IMR-90 (cell line): ENCODE measurements around the gene PLXNC1. TPM values are rescaled to one million over a fixed set of nuclear protein-coding genes. Genes with fewer than 3 reads are reported as not detected.
A peak's percentile ranks its signal among the peaks of the same experiment; 100 is the strongest.

Source experiments
- CEBPB ChIP-seq: IDR thresholded peaks from 2 replicates; pipeline ENCODE4 v1.6.1; 2012; ENCODE audit warnings: low read depth, low read length, improper control_type of control experiment
- MAZ ChIP-seq: IDR thresholded peaks from 2 replicates; pipeline ENCODE4 v1.6.1; 2012; ENCODE audit warnings: low read depth, mild to moderate bottlenecking, low read length, improper control_type of control experiment, moderate library complexity, borderline replicate concordance
- RAD21 ChIP-seq: IDR thresholded peaks from 2 replicates; pipeline ENCODE4 v1.6.1; 2012; ENCODE audit warnings: low read length, improper control_type of control experiment
- polyA plus RNA-seq, 3 experiments: library from polyadenylated mRNA; depleted of rRNA; stranded (reverse); fragments of >200 nt; gene quantifications; 2 replicates each; pipeline ENCODE4 v1.2.3, GENCODE V29; 2012; ENCODE audit warnings: low replicate concordance in 1 of 3
- total RNA-seq: library from RNA; depleted of rRNA; stranded (reverse); fragments of >200 nt; gene quantifications from 2 replicates; pipeline ENCODE4 v1.2.3, GENCODE V29; 2012

Gene PLXNC1
- total and polyA plus RNA-seq, 2 of the 4 experiments (the other 2 are of a cell fraction): 1.0 to 1.6 TPM

DNA sequence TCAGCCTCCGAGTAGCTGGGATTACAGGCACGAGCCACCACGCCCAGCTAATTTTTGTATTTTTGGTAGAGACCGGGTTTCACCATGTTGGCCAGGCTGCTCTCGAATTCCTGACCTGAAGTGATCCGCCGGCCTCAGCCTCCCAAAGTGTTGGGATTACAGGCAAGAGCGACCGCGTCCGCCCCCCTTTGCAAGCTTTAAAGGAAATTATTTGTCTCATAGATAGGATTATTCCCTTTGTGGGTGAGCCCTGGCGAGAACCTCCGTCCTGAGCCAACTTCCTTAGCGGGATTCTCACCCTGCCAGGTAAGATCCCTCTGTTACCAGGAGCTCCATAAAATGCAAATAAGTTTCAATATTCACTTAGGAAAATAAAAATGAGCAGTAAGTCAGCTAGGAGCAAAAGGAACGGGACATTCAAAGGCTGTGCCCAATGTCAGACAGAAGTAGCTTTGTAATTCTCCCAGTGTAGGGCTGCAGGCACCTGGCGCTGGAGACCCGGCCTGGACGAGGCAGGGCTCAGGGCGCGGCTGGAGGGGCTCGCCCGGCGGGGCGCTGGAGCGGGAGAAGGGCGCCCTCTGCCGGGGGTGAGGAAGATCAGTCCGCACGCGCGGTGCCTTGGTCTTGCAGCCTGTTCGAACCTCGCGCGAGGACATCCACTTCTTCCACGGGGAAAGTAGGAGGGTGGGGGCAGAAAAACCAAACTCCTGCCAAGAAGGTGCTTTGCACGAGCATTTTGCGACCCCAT is 47.2 kb upstream of the PLXNC1 start (continued):
- TF ChIP-seq MAZ (peak; percentile 22; the same call in 1 of the 2 replicates), RAD21 (peak; percentile 93), CEBPB (no peak)
